MV-4-11 (cell line): ENCODE measurements around the gene OR10A3.

Experiments
- DNase-seq: peaks from one replicate; lab custom pipeline; 2025; lab: John Stamatoyannopoulos, UW

Gene OR10A3

GRCh38 chr11:7892059-7892699 lies 49.3 kb downstream of the OR10A3 start:
- peak; percentile 81 for DNase-seq

- no peak for DNase-seq
Observed at GRCh38 chr11:7890417-7891172, 50.9 kb downstream of the OR10A3 start.

- DNase-seq, result no peak
Observed at GRCh38 chr11:7889985-7890384, 51.5 kb downstream of the OR10A3 start.
